GM06990 (cell line): Measurements from ENCODE around the gene VDAC2.

Source experiments
- DNase-seq: peaks from one replicate; pipeline ENCODE4 v3.0.0-alpha.2; 2011; ENCODE audit not compliant: insufficient read length; ENCODE audit errors: extremely low read depth
- H3K27me3 ChIP-seq: replicated peaks from 2 replicates; pipeline ENCODE4 v1.6.0; 2011; ENCODE audit warnings: low read length; ENCODE audit not compliant: control insufficient read depth, insufficient read depth
- H3K36me3 ChIP-seq: 2 replicates; pipeline ENCODE4 v1.5.1; 2011; ENCODE audit warnings: low read length; ENCODE audit not compliant: control insufficient read depth, insufficient read depth
- H3K4me3 ChIP-seq: replicated peaks from 2 replicates; pipeline ENCODE4 v1.5.1; 2011; ENCODE audit warnings: low read depth, mild to moderate bottlenecking, control low read depth, low read length
- TF ChIP-seq, protein P1 (sequence below): IDR thresholded peaks from 2 replicates; pipeline ENCODE4 v1.5.1; 2011; ENCODE audit warnings: low read length, control low read depth, mild to moderate bottlenecking, inconsistent platforms; ENCODE audit not compliant: insufficient read depth, poor library complexity, severe bottlenecking

VDAC2 gene

DNA sequence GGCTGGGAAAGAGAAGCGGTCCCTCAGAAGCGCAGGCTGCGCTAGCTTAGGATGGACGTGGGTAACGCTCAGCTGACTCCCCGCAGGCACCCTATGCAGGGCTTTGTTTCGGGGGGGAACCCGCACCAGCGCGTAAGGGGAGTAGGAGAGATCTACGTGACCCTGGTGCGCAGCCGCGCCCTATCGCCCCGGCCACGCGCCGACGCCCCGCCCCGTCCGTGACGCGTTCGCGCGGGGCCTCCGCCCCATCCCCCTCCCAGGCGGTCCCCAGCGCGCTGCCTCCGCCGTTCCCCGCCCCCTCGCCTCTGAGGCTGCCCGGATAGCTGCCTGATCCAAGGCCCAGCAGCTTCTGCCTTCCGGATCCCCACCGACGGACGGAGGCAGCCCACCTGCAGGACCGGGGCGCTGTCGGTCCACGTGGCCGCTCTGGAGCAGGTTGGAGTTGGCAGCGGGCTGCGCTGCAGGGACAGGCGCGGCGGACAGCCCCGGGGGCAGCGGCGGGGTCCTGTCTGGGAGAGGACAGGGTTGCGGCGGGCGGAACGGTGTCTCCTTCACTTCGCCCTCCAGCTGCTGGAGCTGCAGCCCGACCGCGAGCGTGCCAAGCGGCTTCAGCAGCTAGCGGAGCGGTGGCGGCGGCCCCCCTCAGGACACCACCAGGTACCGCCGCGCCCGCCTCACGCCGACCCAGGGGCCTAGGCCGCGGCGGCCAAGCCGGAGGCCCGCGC is at the start of gene VDAC2:
TSS of gene VDAC2 (plus strand) at position 515 of the 725 bp plus-strand sequence. CDS start 363 bp downstream, outside the sequence.
- TF ChIP-seq, protein P1, sequence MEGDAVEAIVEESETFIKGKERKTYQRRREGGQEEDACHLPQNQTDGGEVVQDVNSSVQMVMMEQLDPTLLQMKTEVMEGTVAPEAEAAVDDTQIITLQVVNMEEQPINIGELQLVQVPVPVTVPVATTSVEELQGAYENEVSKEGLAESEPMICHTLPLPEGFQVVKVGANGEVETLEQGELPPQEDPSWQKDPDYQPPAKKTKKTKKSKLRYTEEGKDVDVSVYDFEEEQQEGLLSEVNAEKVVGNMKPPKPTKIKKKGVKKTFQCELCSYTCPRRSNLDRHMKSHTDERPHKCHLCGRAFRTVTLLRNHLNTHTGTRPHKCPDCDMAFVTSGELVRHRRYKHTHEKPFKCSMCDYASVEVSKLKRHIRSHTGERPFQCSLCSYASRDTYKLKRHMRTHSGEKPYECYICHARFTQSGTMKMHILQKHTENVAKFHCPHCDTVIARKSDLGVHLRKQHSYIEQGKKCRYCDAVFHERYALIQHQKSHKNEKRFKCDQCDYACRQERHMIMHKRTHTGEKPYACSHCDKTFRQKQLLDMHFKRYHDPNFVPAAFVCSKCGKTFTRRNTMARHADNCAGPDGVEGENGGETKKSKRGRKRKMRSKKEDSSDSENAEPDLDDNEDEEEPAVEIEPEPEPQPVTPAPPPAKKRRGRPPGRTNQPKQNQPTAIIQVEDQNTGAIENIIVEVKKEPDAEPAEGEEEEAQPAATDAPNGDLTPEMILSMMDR, result no peak
- Histone ChIP-seq H3K27me3 (no peaks in the 10 kb centered on the region), H3K36me3 (peaks cover 3% of the 10 kb centered on the region), H3K4me3 (peak within 1 kb of the TSS; percentile 96)
- DNase-seq, result peak; percentile 97

GRCh38 chr10:75165684-75166622 is 44.6 kb upstream of the VDAC2 start:
- Histone ChIP-seq H3K4me3 (no peak overlapping the region), H3K36me3 (peaks cover 4% of the 10 kb centered on the region), H3K27me3 (no peaks in the 10 kb centered on the region)
- TF ChIP-seq, protein P1, result no peak
- peak; percentile 61 for DNase-seq

GRCh38 chr10:75166623-75166972 is 44.0 kb upstream of the VDAC2 start:
- peak overlapping the region; percentile 22; the same call in 1 of the 2 replicates for H3K4me3 ChIP-seq
- TF ChIP-seq, protein P1, result no peak
- H3K36me3 ChIP-seq, result peaks cover 4% of the 10 kb centered on the region
- DNase-seq, result no peak
- no peaks in the 10 kb centered on the region for H3K27me3 ChIP-seq

GRCh38 chr10:75168275-75168674 is 42.3 kb upstream of the VDAC2 start:
- DNase-seq, result no peak
- H3K36me3 ChIP-seq, result peaks cover 4% of the 10 kb centered on the region
- no peak overlapping the region for H3K4me3 ChIP-seq
- no peaks in the 10 kb centered on the region for H3K27me3 ChIP-seq
- TF ChIP-seq, protein P1, result no peak

GRCh38 chr10:75170215-75170614 is 40.4 kb upstream of the VDAC2 start:
- no peak for DNase-seq
- H3K36me3 ChIP-seq, result peaks cover 4% of the 10 kb centered on the region
- no peaks in the 10 kb centered on the region for H3K27me3 ChIP-seq
- TF ChIP-seq, protein P1, result no peak
- H3K4me3 ChIP-seq, result no peak overlapping the region
